K562 (cell line): ENCODE measurements around the gene CCDC187. TPM values are rescaled to one million over a fixed set of nuclear protein-coding genes. Genes with fewer than 3 reads are reported as not detected.
A peak's percentile ranks its signal among the peaks of the same experiment; 100 is the strongest.

Source experiments
- ARHGAP35 ChIP-seq: fragments of 450-650 bp; IDR thresholded peaks from 2 replicates; pipeline ENCODE4 v1.6.1; 2018; ENCODE audit not compliant: partially characterized antibody
- BCOR ChIP-seq: fragments of 450-650 bp; IDR thresholded peaks from 2 replicates; pipeline ENCODE4 v1.6.1; 2016
- CBFA2T3 ChIP-seq: fragments of 450-650 bp; IDR thresholded peaks from 2 replicates; pipeline ENCODE4 v1.6.1; 2017
- CBFB ChIP-seq: sonication (generic); formaldehyde crosslinking; IDR thresholded peaks from 2 replicates; pipeline ENCODE4 v1.4.0; 2020; ENCODE audit warnings: mild to moderate bottlenecking, missing genetic modification reagents
- CBX3 ChIP-seq, 2 experiments: IDR thresholded peaks; 1 replicate in 1 of 2; 2 replicates in 1 of 2; pipeline ENCODE4 v1.6.1; 2012; ENCODE audit warnings: inconsistent platforms in 2 of 2, low read length in 2 of 2, borderline replicate concordance in 1 of 2, control low read depth in 1 of 2
- FOXK1 ChIP-seq: sonication (generic); formaldehyde crosslinking; IDR thresholded peaks from 2 replicates; pipeline ENCODE4 v1.8.0; 2022; ENCODE audit warnings: missing genetic modification reagents, mild to moderate bottlenecking, borderline replicate concordance
- MAFF ChIP-seq: IDR thresholded peaks from 2 replicates; pipeline ENCODE4 v1.6.1; 2012; ENCODE audit warnings: low read length, improper control_type of control experiment
- MAZ ChIP-seq, 2 experiments: fragments of 450-650 bp in 1 of 2; sonication (generic) in 1 of 2; formaldehyde crosslinking; IDR thresholded peaks in 1 of 2; conservative IDR thresholded peaks in 1 of 2; 2 replicates each; pipeline versions ENCODE4 v1.4.0 to v1.5.0; 2020; ENCODE audit warnings: mild to moderate bottlenecking in 1 of 2, missing genetic modification reagents in 1 of 2
- NCOA6 ChIP-seq: fragments of 450-650 bp; IDR thresholded peaks from 2 replicates; pipeline ENCODE4 v1.6.1; 2017; ENCODE audit warnings: mild to moderate bottlenecking
- NFIC ChIP-seq: fragments of 450-650 bp; IDR thresholded peaks from 2 replicates; pipeline ENCODE4 v1.6.1; 2017; ENCODE audit warnings: mild to moderate bottlenecking, inconsistent platforms
- PHF8 ChIP-seq: fragments of 200-600 bp; sonication (generic); IDR thresholded peaks from 2 replicates; pipeline ENCODE4 v1.6.1; 2012; ENCODE audit warnings: mixed run types, mild to moderate bottlenecking, inconsistent platforms, low read length, moderate library complexity, borderline replicate concordance
- POLR3G ChIP-seq: IDR thresholded peaks from 2 replicates; pipeline ENCODE4 v1.6.1; 2011; ENCODE audit not compliant: insufficient read length, insufficient replicate concordance; ENCODE audit errors: extremely low read depth
- RCOR1 ChIP-seq, 2 experiments: IDR thresholded peaks; 2 replicates each; pipeline ENCODE4 v1.6.1; 2012; ENCODE audit warnings: low read depth in 2 of 2, low read length in 2 of 2, borderline replicate concordance in 1 of 2, improper control_type of control experiment in 1 of 2
- SMAD3 ChIP-seq: fragments of 450-650 bp; formaldehyde crosslinking; conservative IDR thresholded peaks from 2 replicates; pipeline ENCODE4 v1.4.0; 2020; ENCODE audit warnings: mild to moderate bottlenecking
- SMARCA5 ChIP-seq: fragments of 450-650 bp; IDR thresholded peaks from 2 replicates; pipeline ENCODE4 v1.6.1; 2016
- SMARCB1 ChIP-seq: IDR thresholded peaks from 2 replicates; pipeline ENCODE4 v1.6.1; 2011; ENCODE audit warnings: improper control_type of control experiment, low read depth; ENCODE audit not compliant: insufficient read length
- ZEB2 ChIP-seq: fragments of 450-650 bp; IDR thresholded peaks from 2 replicates; pipeline ENCODE4 v1.6.1; 2016
- polyA plus RNA-seq, 8 experiments: library from polyadenylated mRNA; depleted of rRNA in 4 of 8; stranded (reverse) in 5 of 8; unstranded in 3 of 8; fragments of >200 nt; fragmentation: Nextera tagmentation in 2 of 8; fragmentation: Illumina TruSeq in 1 of 8; extraction: Ambion mirVana in 2 of 8; extraction: Trizol in 1 of 8; gene quantifications; 2 replicates each; pipeline versions ENCODE4 v1.2.1 to v1.2.3, GENCODE V29; 2011 to 2014; ENCODE audit warnings: inconsistent platforms in 1 of 8, missing spikeins in 1 of 8
- total RNA-seq, 7 experiments: library from RNA; depleted of rRNA in 6 of 7; stranded (reverse); fragments of >200 nt in 6 of 7; fragmentation: Illumina TruSeq in 2 of 7; extraction: Trizol in 2 of 7; gene quantifications; 2 replicates each; pipeline versions ENCODE4 v1.2.1 to v1.2.3, GENCODE V29; 2011 to 2021; ENCODE audit warnings: low replicate concordance in 1 of 7
- TF ChIP-seq, protein P1 (sequence below): fragments of 450-650 bp; formaldehyde crosslinking; IDR thresholded peaks from 2 replicates; pipeline ENCODE4 v1.4.0; 2022; ENCODE audit warnings: missing genetic modification characterization
- TF ChIP-seq, protein P2 (sequence below): IDR thresholded peaks from 2 replicates; pipeline ENCODE4 v1.6.1; 2014; ENCODE audit warnings: antibody characterized with exemption
- TF ChIP-seq, protein P3 (sequence below): fragments of 250-450 bp; sonication (Bioruptor Pico); IDR thresholded peaks from 2 replicates; pipeline ENCODE4 v1.8.0; 2022; ENCODE audit warnings: inconsistent platforms
- TF ChIP-seq, protein P4 (sequence below): sonication (generic); formaldehyde crosslinking; IDR thresholded peaks from 2 replicates; pipeline ENCODE4 v1.9.0; 2022; ENCODE audit warnings: mild to moderate bottlenecking, missing genetic modification reagents
- TF ChIP-seq, protein P5 (sequence below): fragments of 250-450 bp; sonication (Bioruptor Pico); IDR thresholded peaks from 2 replicates; pipeline ENCODE4 v1.5.0; 2020; ENCODE audit warnings: mild to moderate bottlenecking
- TF ChIP-seq, protein P6 (sequence below): fragments of 450-650 bp; IDR thresholded peaks from 2 replicates; pipeline ENCODE4 v1.6.1; 2016; ENCODE audit warnings: low read depth, mild to moderate bottlenecking, moderate library complexity

The CCDC187 gene
- total and polyA plus RNA-seq, 9 of the 15 experiments (the other 6 are each of a cell fraction or from before 2014, with no cell fraction given): not detected

DNA sequence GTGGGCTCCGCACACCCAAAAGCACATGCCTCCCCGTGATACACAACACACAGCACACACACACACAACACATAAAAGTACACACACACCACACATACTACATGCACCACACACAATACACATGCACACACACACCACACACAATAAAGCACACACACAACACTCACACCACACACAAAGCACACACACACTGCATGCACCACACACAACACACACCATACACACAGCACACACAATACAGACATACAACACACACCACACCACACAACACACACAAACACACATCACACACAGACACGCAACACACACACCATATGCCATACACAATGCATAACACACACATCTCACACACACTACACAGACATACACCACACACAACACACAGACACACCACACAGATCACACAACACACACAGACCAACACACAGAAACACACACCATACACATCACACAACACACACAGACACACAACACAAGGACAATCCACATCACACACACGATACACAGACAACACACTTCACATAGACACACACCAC, 3.4 kb upstream of the CCDC187 start (continued):
- TF ChIP-seq, protein P1, sequence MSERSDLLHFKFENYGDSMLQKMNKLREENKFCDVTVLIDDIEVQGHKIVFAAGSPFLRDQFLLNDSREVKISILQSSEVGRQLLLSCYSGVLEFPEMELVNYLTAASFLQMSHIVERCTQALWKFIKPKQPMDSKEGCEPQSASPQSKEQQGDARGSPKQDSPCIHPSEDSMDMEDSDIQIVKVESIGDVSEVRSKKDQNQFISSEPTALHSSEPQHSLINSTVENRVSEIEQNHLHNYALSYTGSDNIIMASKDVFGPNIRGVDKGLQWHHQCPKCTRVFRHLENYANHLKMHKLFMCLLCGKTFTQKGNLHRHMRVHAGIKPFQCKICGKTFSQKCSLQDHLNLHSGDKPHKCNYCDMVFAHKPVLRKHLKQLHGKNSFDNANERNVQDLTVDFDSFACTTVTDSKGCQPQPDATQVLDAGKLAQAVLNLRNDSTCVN (CRISPR knock-in tag): peak; percentile 87; the same call in 1 of the 2 replicates
- TF ChIP-seq, protein P2, sequence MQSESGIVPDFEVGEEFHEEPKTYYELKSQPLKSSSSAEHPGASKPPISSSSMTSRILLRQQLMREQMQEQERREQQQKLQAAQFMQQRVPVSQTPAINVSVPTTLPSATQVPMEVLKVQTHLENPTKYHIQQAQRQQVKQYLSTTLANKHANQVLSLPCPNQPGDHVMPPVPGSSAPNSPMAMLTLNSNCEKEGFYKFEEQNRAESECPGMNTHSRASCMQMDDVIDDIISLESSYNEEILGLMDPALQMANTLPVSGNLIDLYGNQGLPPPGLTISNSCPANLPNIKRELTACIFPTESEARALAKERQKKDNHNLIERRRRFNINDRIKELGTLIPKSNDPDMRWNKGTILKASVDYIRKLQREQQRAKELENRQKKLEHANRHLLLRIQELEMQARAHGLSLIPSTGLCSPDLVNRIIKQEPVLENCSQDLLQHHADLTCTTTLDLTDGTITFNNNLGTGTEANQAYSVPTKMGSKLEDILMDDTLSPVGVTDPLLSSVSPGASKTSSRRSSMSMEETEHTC: no peak
- TF ChIP-seq, protein P3, sequence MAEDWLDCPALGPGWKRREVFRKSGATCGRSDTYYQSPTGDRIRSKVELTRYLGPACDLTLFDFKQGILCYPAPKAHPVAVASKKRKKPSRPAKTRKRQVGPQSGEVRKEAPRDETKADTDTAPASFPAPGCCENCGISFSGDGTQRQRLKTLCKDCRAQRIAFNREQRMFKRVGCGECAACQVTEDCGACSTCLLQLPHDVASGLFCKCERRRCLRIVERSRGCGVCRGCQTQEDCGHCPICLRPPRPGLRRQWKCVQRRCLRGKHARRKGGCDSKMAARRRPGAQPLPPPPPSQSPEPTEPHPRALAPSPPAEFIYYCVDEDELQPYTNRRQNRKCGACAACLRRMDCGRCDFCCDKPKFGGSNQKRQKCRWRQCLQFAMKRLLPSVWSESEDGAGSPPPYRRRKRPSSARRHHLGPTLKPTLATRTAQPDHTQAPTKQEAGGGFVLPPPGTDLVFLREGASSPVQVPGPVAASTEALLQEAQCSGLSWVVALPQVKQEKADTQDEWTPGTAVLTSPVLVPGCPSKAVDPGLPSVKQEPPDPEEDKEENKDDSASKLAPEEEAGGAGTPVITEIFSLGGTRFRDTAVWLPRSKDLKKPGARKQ (CRISPR knock-in tag): no peak
- TF ChIP-seq SMARCA5: peak; percentile 85
- no peak for TF ChIP-seq NCOA6
- peak in 1 of 2 experiments; percentile 57; a peak in 2 of 3 replicates for TF ChIP-seq CBX3 (IDR thresholded peaks at IDR 0.05; ENCODE audit: borderline replicate concordance in 1 of 2, low read length in 2 of 2)
- TF ChIP-seq, protein P4, sequence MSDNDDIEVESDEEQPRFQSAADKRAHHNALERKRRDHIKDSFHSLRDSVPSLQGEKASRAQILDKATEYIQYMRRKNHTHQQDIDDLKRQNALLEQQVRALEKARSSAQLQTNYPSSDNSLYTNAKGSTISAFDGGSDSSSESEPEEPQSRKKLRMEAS (CRISPR knock-in tag): peak; percentile 61; the same call in 1 of the 2 replicates
- TF ChIP-seq CBFB (CRISPR knock-in tag): 0 out of 2 replicates have a peak, but pooled peaks have one; percentile 68
- TF ChIP-seq PHF8: no peak
- TF ChIP-seq, protein P5, sequence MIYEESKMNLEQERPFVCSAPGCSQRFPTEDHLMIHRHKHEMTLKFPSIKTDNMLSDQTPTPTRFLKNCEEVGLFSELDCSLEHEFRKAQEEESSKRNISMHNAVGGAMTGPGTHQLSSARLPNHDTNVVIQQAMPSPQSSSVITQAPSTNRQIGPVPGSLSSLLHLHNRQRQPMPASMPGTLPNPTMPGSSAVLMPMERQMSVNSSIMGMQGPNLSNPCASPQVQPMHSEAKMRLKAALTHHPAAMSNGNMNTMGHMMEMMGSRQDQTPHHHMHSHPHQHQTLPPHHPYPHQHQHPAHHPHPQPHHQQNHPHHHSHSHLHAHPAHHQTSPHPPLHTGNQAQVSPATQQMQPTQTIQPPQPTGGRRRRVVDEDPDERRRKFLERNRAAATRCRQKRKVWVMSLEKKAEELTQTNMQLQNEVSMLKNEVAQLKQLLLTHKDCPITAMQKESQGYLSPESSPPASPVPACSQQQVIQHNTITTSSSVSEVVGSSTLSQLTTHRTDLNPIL: no peak
- TF ChIP-seq MAFF: no peak
- no peak for TF ChIP-seq RCOR1 (IDR thresholded peaks at IDR 0.05; ENCODE audit: borderline replicate concordance in 1 of 2, low read depth in 2 of 2, low read length in 2 of 2)
- TF ChIP-seq SMAD3 (CRISPR knock-in tag): no peak
- TF ChIP-seq FOXK1 (CRISPR knock-in tag): no peak
- TF ChIP-seq BCOR: peak; percentile 88; the same call in 1 of the 2 replicates
- TF ChIP-seq POLR3G: no peak
- TF ChIP-seq, protein P6, sequence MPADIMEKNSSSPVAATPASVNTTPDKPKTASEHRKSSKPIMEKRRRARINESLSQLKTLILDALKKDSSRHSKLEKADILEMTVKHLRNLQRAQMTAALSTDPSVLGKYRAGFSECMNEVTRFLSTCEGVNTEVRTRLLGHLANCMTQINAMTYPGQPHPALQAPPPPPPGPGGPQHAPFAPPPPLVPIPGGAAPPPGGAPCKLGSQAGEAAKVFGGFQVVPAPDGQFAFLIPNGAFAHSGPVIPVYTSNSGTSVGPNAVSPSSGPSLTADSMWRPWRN: no peak
- no peak for TF ChIP-seq ZEB2
- TF ChIP-seq MAZ (CRISPR knock-in tag; conservative IDR thresholded peaks at IDR 0.05 in 1 of 2, IDR thresholded peaks at IDR 0.05 in 1 of 2): no peak
- TF ChIP-seq ARHGAP35: no peak
- TF ChIP-seq SMARCB1: no peak
- 0 out of 2 replicates have a peak, but pooled peaks have one; percentile 21 for TF ChIP-seq NFIC
- TF ChIP-seq CBFA2T3: no peak
